ENCODE measurements around the gene RAD54L. TPM values are rescaled to one million over a fixed set of nuclear protein-coding genes. Genes with fewer than 3 reads are reported as not detected.

RAD54L gene
- total RNA-seq, 4 donors from 2014 or later: 1.2 to 1.8 (median 1.3) TPM; not detected in 1

GRCh38 chr1:46306159-46306530 is 58.6 kb downstream of the RAD54L start:
- TF ChIP-seq, protein P1, sequence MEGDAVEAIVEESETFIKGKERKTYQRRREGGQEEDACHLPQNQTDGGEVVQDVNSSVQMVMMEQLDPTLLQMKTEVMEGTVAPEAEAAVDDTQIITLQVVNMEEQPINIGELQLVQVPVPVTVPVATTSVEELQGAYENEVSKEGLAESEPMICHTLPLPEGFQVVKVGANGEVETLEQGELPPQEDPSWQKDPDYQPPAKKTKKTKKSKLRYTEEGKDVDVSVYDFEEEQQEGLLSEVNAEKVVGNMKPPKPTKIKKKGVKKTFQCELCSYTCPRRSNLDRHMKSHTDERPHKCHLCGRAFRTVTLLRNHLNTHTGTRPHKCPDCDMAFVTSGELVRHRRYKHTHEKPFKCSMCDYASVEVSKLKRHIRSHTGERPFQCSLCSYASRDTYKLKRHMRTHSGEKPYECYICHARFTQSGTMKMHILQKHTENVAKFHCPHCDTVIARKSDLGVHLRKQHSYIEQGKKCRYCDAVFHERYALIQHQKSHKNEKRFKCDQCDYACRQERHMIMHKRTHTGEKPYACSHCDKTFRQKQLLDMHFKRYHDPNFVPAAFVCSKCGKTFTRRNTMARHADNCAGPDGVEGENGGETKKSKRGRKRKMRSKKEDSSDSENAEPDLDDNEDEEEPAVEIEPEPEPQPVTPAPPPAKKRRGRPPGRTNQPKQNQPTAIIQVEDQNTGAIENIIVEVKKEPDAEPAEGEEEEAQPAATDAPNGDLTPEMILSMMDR (IDR thresholded peaks at IDR 0.05; ENCODE audit: low read depth): no peak

DNA sequence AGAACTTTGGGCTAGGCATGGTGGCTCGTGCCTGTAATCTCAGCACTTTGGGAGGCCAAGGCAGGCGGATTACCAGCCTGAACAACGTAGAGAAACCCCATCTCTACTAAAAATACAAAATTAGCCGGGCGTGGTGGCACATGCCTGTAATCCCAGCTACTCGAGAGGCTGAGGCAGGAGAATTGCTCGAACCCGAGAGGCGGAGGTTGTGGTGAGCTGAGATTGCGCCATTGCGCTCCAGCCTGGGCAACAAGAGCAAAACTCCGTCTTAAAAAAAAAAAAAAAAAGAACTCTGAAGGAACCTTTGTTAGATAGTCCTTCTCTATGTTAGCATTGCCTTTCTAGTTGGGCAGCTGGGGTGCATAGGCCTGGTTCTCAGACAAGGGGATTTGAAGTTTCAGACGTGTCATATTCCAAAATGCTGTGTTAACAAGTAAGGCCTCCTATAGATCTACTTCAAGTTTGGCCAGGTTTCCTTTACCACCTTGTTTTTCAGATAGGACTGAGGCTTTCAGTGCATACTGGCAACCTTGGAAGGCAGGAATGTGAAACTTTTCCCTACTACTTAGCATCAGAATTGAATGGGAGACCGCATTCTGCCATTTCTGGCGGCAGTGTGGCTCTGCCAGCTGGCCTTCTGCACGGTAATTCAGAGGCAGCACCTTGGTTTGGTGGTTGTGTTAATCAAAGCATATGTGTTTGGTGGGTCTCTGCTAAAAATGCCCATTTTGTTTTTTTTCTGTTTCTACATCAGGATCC is 62.0 kb downstream of the RAD54L start:
- TF ChIP-seq, protein P1 (IDR thresholded peaks at IDR 0.05; ENCODE audit: low read depth): no peak

DNA sequence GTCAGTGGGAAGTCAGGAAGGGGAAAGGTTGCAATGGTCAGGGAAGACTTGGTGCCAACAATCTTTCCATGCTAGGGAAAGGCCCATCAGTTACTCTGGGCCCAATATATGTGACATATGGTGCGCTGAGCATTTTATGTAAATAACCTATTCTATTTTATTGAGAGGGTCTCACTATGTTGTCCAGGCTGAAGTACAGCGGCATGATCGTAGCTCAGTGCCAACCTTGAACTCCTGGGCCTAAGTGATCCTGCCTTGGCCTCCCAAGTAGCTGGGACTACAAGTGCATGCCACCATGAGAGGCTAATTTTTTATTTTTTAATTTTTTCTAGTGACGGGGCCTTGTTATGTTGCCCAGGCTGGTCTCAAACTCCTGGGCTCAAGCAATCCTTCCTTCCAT is 62.8 kb downstream of the RAD54L start:
- TF ChIP-seq, protein P1 (IDR thresholded peaks at IDR 0.05; ENCODE audit: low read depth): no peak

DNA sequence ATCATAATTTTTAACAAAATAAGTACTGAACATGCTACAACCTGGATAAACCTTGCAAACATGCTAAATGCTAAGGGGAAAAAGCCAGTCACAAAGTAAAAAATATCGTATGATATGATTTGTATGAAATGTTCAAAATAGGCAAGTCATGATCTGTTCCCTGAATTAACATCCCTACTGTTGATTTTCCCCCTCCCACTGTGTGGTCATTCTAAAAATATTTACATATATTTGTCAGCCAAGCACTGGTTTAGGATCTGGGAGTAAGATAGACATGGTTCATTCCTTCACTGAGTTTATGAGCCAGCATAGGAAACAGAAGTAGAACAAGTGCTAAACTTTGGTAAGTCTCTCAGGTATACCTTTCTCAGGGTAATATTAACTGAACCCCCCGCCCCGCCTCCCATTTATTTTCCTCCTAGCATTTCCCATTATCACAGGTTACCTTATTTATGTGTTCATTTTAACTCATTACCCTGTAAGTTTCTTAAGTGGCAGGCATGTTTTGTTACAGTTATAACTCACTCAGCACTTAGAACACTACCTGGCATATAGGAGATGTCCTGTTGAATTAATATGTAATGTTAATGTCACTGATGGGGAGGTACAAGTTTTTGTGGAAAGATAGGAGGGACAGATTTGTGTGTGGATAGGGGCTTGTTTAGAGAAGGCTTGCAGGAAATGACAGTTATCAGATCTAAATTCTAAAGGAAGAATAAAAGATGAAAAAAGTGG is 68.3 kb downstream of the RAD54L start:
- TF ChIP-seq, protein P1 (IDR thresholded peaks at IDR 0.05; ENCODE audit: low read depth): no peak

- TF ChIP-seq, protein P1 (IDR thresholded peaks at IDR 0.05; ENCODE audit: low read depth): no peak
Measured at GRCh38 chr1:46317323-46317722, 69.8 kb downstream of the RAD54L start.

Other genes with a start within 250 kb of the RAD54L start
- 10 to 100 TPM; 16.7 to 91.0 (median 49.0) TPM for gene PIK3R3, start 115.1 kb upstream of the RAD54L start, total RNA-seq
- 1 to 10 TPM in 2 of 4 donors, not detected in 2; 1.6 to 3.1 TPM for gene TSPAN1, start 72.7 kb upstream of the RAD54L start, total RNA-seq
- not detected for gene P3R3URF, start 71.3 kb upstream of the RAD54L start, total RNA-seq
- gene POMGNT1, start 49.3 kb upstream of the RAD54L start, total RNA-seq: 10 to 100 TPM; 20.4 to 37.2 (median 35.9) TPM
- 1 to 10 TPM in 3 of 4 donors, under 1 TPM in 1; 0.98 to 6.4 (median 3.7) TPM for gene LURAP1, start 44.4 kb upstream of the RAD54L start, total RNA-seq
- 10 to 100 TPM; 44.7 to 58.0 (median 52.0) TPM for gene LRRC41, start 55.9 kb downstream of the RAD54L start, total RNA-seq
- 100 to 1,000 TPM; 301 to 496 (median 395) TPM for gene UQCRH, start 55.9 kb downstream of the RAD54L start, total RNA-seq
- 10 to 100 TPM; 18.7 to 27.3 (median 21.6) TPM for gene NSUN4, start 93.0 kb downstream of the RAD54L start, total RNA-seq
- gene FAAH, start 146.6 kb downstream of the RAD54L start, total RNA-seq: 10 to 100 TPM; 11.9 to 69.3 (median 17.6) TPM
- gene DMBX1, start 242.1 kb downstream of the RAD54L start, total RNA-seq: not detected

All from subcutaneous adipose tissue (tissue), 4 donors.